GM10248 (cell line): ENCODE measurements around the gene IQCH.
"Not testable (repeated sequence)": the region's sequence is repeated elsewhere in the genome, so short reads cannot be mapped to it uniquely, and the experiment has no call there.

Experiments
- CTCF ChIA-PET: fragments of 300-600 bp; sonication (Branson Sonifier 250); formaldehyde crosslinking; extraction: SDS; loops from one replicate; lab custom pipeline; 2021; ENCODE audit warnings: antibody characterized with exemption; lab: Yijun Ruan, JAX
- POLR2A ChIA-PET: fragments of 350-650 bp; sonication (Branson Sonifier 250); formaldehyde crosslinking; extraction: SDS; loops from one replicate; lab custom pipeline; 2020; ENCODE audit warnings: antibody characterized with exemption; lab: Yijun Ruan, JAX
- DNase-seq: peaks from one replicate; pipeline ENCODE4 v3.0.0; 2012; ENCODE audit errors: extremely low spot score
- TF ChIP-seq, protein P1 (sequence below): IDR thresholded peaks from 2 replicates; pipeline ENCODE4 v1.5.1; 2012; ENCODE audit warnings: mild to moderate bottlenecking, low read depth; ENCODE audit errors: extremely low read depth, missing control alignments, control extremely low read depth

The IQCH gene

DNA sequence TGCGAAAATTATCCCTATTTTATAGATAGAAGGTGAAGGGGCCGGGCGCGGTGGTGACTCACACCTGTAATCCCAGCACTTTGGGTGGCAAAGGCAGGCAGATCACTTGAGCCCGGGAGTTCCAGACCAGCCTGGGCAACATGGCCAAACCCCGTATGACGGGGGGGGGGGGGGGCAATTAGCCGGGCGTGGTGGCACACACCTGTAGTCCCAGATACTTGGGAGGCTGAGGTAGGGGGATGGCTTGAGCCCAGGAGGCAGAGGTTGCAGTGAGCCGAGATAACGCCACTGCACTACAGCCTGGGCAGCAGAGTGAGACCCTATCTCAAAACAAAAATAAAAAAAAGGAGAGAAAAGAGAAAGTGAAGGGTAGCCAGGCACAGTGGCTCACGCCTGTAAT, 1.5 kb upstream of the IQCH start:
- CTCF ChIA-PET, result no interaction called here
- no peak for DNase-seq
- POLR2A ChIA-PET, result no interaction called here
- TF ChIP-seq, protein P1, sequence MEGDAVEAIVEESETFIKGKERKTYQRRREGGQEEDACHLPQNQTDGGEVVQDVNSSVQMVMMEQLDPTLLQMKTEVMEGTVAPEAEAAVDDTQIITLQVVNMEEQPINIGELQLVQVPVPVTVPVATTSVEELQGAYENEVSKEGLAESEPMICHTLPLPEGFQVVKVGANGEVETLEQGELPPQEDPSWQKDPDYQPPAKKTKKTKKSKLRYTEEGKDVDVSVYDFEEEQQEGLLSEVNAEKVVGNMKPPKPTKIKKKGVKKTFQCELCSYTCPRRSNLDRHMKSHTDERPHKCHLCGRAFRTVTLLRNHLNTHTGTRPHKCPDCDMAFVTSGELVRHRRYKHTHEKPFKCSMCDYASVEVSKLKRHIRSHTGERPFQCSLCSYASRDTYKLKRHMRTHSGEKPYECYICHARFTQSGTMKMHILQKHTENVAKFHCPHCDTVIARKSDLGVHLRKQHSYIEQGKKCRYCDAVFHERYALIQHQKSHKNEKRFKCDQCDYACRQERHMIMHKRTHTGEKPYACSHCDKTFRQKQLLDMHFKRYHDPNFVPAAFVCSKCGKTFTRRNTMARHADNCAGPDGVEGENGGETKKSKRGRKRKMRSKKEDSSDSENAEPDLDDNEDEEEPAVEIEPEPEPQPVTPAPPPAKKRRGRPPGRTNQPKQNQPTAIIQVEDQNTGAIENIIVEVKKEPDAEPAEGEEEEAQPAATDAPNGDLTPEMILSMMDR, result no peak

DNA sequence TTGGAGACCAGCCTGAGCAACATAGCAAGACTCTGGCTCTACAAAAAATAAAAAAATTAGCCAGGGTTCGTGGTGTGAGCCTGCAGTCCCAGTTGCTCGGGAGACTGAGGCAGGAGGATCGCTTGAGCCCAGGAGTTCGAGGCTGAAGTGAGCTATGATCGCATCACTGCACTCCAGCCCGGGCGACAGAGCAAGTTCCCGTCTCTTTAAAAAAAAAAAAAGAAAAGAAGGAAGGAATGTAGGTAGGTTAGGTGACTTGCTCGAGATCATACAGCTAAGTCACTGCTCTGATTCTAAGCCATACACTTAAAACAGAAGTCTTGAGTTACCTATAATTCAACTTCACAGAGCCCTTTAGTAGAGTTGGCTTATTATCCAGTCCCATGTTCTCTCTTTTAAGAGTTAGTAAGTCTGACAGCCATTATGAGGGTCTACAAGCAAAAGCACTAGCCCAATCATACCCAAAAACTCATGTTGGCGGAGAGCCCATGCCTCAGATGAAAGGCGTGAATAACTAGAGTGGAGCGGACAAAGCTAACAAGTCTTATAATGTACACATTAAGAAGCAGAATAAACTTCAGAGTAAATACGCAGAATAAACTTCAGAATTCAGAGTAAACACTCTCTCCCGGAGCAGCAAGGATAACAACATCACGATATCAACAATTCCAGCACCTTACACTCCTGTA, 893 bp upstream of the IQCH start:
- ChIA-PET CTCF (interaction anchor here (0.9 kb wide), 1 partner anchor 16 kb away, joined by 3 read pairs; no protein-coding TSS in a partner anchor), POLR2A (no interaction called here)
- DNase-seq, result peak; percentile 19
- TF ChIP-seq, protein P1, result no peak

DNA sequence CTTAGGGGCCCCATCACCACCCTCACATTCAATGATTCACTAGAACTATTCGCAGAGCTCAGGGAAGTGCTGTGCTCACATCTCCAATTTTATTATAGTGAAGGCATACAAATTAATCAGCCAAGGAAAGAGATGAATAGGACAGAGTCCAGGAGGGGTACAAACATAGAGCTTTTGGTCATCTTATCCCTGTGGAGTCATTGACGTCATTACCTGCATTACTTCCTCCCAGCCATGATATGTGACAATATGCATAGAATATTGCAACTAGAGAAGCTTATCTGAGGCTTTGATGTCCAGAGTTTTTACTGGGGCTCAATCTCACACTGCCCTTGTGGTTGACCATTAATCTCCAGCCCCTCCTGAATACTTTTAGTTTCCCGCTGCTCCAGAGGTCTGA, 1.5 kb downstream of the IQCH start:
- DNase-seq, result no peak
- POLR2A ChIA-PET, result no interaction called here
- TF ChIP-seq, protein P1, result no peak
- CTCF ChIA-PET, result interaction anchor here (1.0 to 1.7 kb wide), 2 partner anchors 39 to 184 kb away, joined by 3 read pairs; no protein-coding TSS in a partner anchor

DNA sequence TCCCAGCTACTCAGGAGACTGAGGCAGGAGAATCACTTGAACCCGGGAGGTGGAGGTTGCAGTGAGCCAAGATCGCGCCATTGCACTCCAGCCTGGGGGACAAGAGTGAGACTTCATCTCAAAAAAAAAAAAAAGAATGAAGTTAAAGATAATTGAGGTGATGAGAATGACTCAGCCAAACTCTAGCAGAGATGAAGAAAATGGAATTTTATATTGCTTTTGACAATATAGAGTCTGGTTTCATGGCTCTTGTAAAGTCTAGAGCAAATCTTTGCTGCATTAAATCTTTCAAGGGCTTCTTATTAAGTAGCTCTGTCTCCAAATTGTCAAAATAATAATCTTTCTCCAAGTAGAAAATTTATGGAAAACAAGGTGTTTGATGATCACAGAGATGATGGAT, 3.8 kb downstream of the IQCH start:
- CTCF ChIA-PET, result interaction anchor here (0.7 to 1.2 kb wide), 2 partner anchors 110 to 407 kb away, joined by 3 read pairs; no protein-coding TSS in a partner anchor
- POLR2A ChIA-PET, DNase-seq: not testable (repeated sequence)

DNA sequence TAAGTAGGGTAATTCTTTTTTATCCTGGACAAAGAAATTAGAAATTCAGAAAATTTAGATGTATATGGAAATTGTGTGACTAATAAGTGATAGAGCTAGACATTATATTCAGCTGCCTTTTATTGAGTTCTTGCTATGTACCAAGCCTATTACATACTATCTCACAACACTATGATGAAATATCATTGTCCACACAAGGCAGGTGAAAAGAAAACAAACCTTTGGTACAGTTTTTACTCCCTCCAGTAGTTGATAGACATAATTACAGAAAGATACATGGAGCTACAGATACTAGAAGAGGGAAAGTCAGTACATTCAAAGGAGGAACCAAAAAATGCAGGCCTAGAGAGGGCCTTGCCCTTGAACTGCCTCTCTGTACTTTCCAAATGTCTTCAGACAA, 4.8 kb downstream of the IQCH start:
- TF ChIP-seq, protein P1, result no peak
- ChIA-PET CTCF (interaction anchor here (1.2 kb wide), 1 partner anchor 408 kb away, joined by 3 read pairs; no protein-coding TSS in a partner anchor), POLR2A (no interaction called here)
- no peak for DNase-seq

DNA sequence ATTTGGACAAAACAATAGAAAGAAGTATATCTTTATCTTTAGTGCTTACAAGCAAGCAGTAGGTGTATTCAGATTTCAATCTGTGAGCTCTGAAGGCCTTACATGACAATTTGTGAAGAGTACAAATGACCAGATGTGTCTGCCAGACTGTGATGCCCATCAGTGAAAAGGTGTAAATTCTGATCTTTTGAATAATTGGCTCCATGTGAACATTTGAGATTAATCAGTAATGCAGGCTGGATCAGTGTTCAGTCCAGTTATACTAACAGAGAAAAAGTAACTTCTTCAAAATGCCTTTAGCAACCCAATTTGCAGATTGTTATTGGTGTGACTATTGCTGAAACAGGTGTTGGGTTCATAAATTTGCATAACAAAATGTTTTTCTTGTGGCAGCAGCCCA, 5.2 kb downstream of the IQCH start:
- TF ChIP-seq, protein P1, result no peak
- no peak for DNase-seq
- POLR2A ChIA-PET, result no interaction called here
- CTCF ChIA-PET, result no interaction called here

DNA sequence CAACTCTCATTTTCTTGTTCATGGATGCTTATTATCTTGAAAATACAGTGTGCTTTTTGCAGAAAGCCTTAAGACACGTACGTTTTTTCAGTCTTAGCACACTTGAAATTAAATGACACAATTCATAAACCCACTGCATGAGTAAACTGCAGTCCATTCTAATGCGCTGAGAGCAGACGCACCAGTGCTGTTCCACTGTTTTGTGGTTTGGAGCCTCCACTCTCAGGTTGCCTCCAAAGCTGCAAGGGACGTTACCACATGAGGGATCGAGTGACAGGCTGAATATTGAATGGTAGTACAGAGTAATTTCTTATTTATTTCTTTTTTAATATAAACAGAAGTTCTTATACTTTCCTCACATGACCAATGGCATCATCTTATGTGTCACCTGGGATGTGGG, 12.3 kb downstream of the IQCH start:
- TF ChIP-seq, protein P1, result no peak
- POLR2A ChIA-PET, result no interaction called here
- CTCF ChIA-PET, result no interaction called here
- no peak for DNase-seq
